IMR-90 (cell line): Measurements from ENCODE around the gene IGSF22. TPM values are rescaled to one million over a fixed set of nuclear protein-coding genes. Genes with fewer than 3 reads are reported as not detected.

ENCODE experiments used
- ATAC-seq: fragments of 200-7000 bp; cut with Tn5 transposase; 2 replicates; pipeline ENCODE4 v1.9.1; 2020; ENCODE audit warnings: low read depth, mild to moderate bottlenecking, moderate library complexity
- BruUV-seq: library from RNA; stranded (reverse); fragments of 400-500 nt; replicated peaks from 2 replicates; lab custom pipeline; 2021; lab: Mats Ljungman, UMichigan
- CTCF ChIA-PET: fragments of 300-600 bp; formaldehyde crosslinking; extraction: SDS; loops from one replicate; lab custom pipeline; 2021; ENCODE audit warnings: antibody characterized with exemption; lab: Yijun Ruan, JAX
- POLR2A ChIA-PET: fragments of 300-600 bp; sonication (Branson Sonifier 250); formaldehyde crosslinking; loops from one replicate; lab custom pipeline; 2022; ENCODE audit warnings: antibody characterized with exemption; ENCODE audit not compliant: unreplicated experiment; lab: Charles Lee
- DNase-seq: peaks from one replicate; pipeline ENCODE4 v3.0.0; 2013
- H2AFZ ChIP-seq: replicated peaks from 2 replicates; pipeline ENCODE3; 2013; ENCODE audit warnings: low read length, mild to moderate bottlenecking; ENCODE audit not compliant: poor library complexity
- H2AK5ac ChIP-seq: 2 replicates; pipeline ENCODE4 v1.6.1; 2013; ENCODE audit warnings: low read depth, low read length, inconsistent platforms
- H2AK9ac ChIP-seq: replicated peaks from 2 replicates; pipeline ENCODE3; 2013; ENCODE audit warnings: mild to moderate bottlenecking, low read depth, low read length, moderate library complexity; ENCODE audit not compliant: poor library complexity
- H2BK120ac ChIP-seq: 2 replicates; pipeline ENCODE4 v1.6.1; 2013; ENCODE audit warnings: low read depth, low read length, inconsistent platforms
- H2BK15ac ChIP-seq: 3 replicates; pipeline ENCODE4 v1.6.1; 2013; ENCODE audit warnings: low read depth, low read length, inconsistent platforms
- H2BK20ac ChIP-seq: 2 replicates; pipeline ENCODE4 v1.6.1; 2013; ENCODE audit warnings: low read depth, mild to moderate bottlenecking, inconsistent platforms, low read length, moderate library complexity
- H2BK5ac ChIP-seq: 2 replicates; pipeline ENCODE4 v1.6.1; 2013; ENCODE audit warnings: mild to moderate bottlenecking, low read depth, low read length, inconsistent platforms; ENCODE audit not compliant: poor library complexity, severe bottlenecking
- H3K14ac ChIP-seq: replicated peaks from 2 replicates; pipeline ENCODE4 v1.6.1; 2013; ENCODE audit warnings: low read depth, low read length, inconsistent platforms
- H3K18ac ChIP-seq: 2 replicates; pipeline ENCODE4 v1.6.1; 2013; ENCODE audit warnings: low read depth, low read length, control low read depth
- H3K23ac ChIP-seq: 2 replicates; pipeline ENCODE4 v1.6.1; 2013; ENCODE audit warnings: low read depth, low read length, inconsistent platforms
- H3K27ac ChIP-seq: 2 replicates; pipeline ENCODE4 v1.5.1; 2013; ENCODE audit warnings: mild to moderate bottlenecking, control low read depth, low read length; ENCODE audit not compliant: insufficient read depth
- H3K27me3 ChIP-seq: 2 replicates; pipeline ENCODE4 v1.6.1; 2013; ENCODE audit warnings: low read length; ENCODE audit not compliant: control insufficient read depth, insufficient read depth
- H3K36me3 ChIP-seq: 2 replicates; pipeline ENCODE4 v1.6.1; 2013; ENCODE audit warnings: low read length, mixed read lengths; ENCODE audit not compliant: control insufficient read depth, insufficient read depth
- H3K4ac ChIP-seq: 2 replicates; pipeline ENCODE4 v1.6.1; 2013; ENCODE audit warnings: low read depth, low read length, inconsistent platforms
- H3K4me1 ChIP-seq: 2 replicates; pipeline ENCODE4 v1.6.1; 2013; ENCODE audit warnings: low read length, mixed read lengths; ENCODE audit not compliant: control insufficient read depth, insufficient read depth
- H3K4me2 ChIP-seq: 2 replicates; pipeline ENCODE4 v1.6.1; 2013; ENCODE audit warnings: low read depth, mild to moderate bottlenecking, control low read depth, low read length, moderate library complexity
- H3K4me3 ChIP-seq: 2 replicates; pipeline ENCODE4 v1.5.1; 2013; ENCODE audit warnings: low read depth, mild to moderate bottlenecking, control low read depth, low read length, moderate library complexity; ENCODE audit not compliant: insufficient read depth
- H3K56ac ChIP-seq: 2 replicates; pipeline ENCODE4 v1.6.1; 2013; ENCODE audit warnings: low read length, inconsistent platforms; ENCODE audit not compliant: insufficient read depth; ENCODE audit errors: extremely low read depth
- H3K79me1 ChIP-seq, 2 experiments: 2 replicates each; pipeline ENCODE4 v1.6.1; 2013; ENCODE audit warnings: low read length in 2 of 2, inconsistent platforms in 1 of 2, low read depth in 1 of 2
- H3K9ac ChIP-seq: 2 replicates; pipeline ENCODE4 v1.6.1; 2013; ENCODE audit warnings: low read depth, low read length, control low read depth
- H3K9me1 ChIP-seq: 2 replicates; pipeline ENCODE4 v1.6.1; 2013; ENCODE audit warnings: low read length, inconsistent platforms; ENCODE audit not compliant: insufficient read depth
- H3K9me3 ChIP-seq: 2 replicates; pipeline ENCODE4 v1.6.1; 2013; ENCODE audit warnings: low read length; ENCODE audit not compliant: control insufficient read depth, insufficient read depth
- H4K20me1 ChIP-seq: 2 replicates; pipeline ENCODE4 v1.6.1; 2013; ENCODE audit warnings: low read length, inconsistent platforms; ENCODE audit not compliant: insufficient read depth
- H4K5ac ChIP-seq: 2 replicates; pipeline ENCODE4 v1.6.1; 2013; ENCODE audit warnings: mild to moderate bottlenecking, low read depth, low read length, control low read depth
- H4K8ac ChIP-seq, 2 experiments: 2 replicates each; pipeline ENCODE4 v1.6.1; 2013; ENCODE audit warnings: low read depth in 2 of 2, low read length in 2 of 2, control low read depth in 1 of 2, inconsistent platforms in 1 of 2
- H4K91ac ChIP-seq: 2 replicates; pipeline ENCODE4 v1.6.1; 2013; ENCODE audit warnings: low read depth, low read length, inconsistent platforms; ENCODE audit not compliant: insufficient read depth
- CEBPB ChIP-seq: IDR thresholded peaks from 2 replicates; pipeline ENCODE4 v1.6.1; 2012; ENCODE audit warnings: low read depth, low read length, improper control_type of control experiment
- CTCF ChIP-seq: conservative IDR thresholded peaks from 2 replicates; pipeline ENCODE4 v1.5.1; 2012; ENCODE audit warnings: mild to moderate bottlenecking, low read depth, low read length, improper control_type of control experiment
- MAZ ChIP-seq: IDR thresholded peaks from 2 replicates; pipeline ENCODE4 v1.6.1; 2012; ENCODE audit warnings: low read depth, mild to moderate bottlenecking, low read length, improper control_type of control experiment, moderate library complexity, borderline replicate concordance
- WGBS, 2 experiments: methylation state at CpG; one replicate each; pipeline versions ENCODE4 v1.1.5 to v1.1.7; 2013; ENCODE audit warnings: missing lambda C conversion rate in 2 of 2; ENCODE audit not compliant: insufficient read length in 1 of 2; ENCODE audit errors: extremely low coverage in 2 of 2; 5-methylcytosine and 5-hydroxymethylcytosine counted together
- dilution Hi-C: fragments of 300-500 bp; cut with HindIII; formaldehyde crosslinking; loops from one replicate; pipeline ENCODE4 v1.14.3; 2018; ENCODE audit warnings: low sequenced_read_pairs; ENCODE audit not compliant: unreplicated experiment
- in situ Hi-C: fragments of 300-500 bp; cut with MboI; formaldehyde crosslinking; loops from 3 replicates; pipeline ENCODE4 v1.14.3; 2019; ENCODE audit warnings: low sequenced_read_pairs, inconsistent platforms, mixed read lengths
- intact Hi-C: fragments of 100-400 bp; cut with micrococcal nuclease; formaldehyde crosslinking; loops from 2 replicates; pipeline ENCODE4 v1.10.0; 2022
- polyA plus RNA-seq, 3 experiments: library from polyadenylated mRNA; depleted of rRNA; stranded (reverse); fragments of >200 nt; gene quantifications; 2 replicates each; pipeline ENCODE4 v1.2.3, GENCODE V29; 2012; ENCODE audit warnings: low replicate concordance in 1 of 3
- total RNA-seq: library from RNA; depleted of rRNA; stranded (reverse); fragments of >200 nt; gene quantifications from 2 replicates; pipeline ENCODE4 v1.2.3, GENCODE V29; 2012

IGSF22 gene
- total and polyA plus RNA-seq, 2 of the 4 experiments (the other 2 are of a cell fraction): not detected

DNA sequence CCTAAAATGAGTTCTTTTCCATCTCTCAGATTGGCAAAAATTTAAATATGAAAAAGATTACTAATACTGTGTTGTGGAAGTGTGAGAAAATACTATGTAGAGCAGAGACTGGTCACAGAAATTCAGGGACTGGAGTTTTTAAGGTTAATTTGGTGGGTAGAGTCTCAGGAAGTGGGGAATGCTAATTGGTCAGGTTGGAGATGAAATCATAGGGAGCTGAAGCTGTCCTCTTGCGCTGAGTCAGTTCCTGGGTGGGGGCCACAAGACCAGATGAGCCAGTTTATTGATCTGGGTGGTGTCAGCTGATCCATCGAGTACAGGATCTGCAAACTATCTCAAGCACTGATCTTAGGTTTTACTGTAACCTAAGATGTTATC, 56.8 kb downstream of the IGSF22 start:
- H3K79me1 ChIP-seq: no peaks in the 10 kb centered on the region
- ChIA-PET CTCF (no interaction called here), POLR2A (no interaction called here)
- H3K14ac ChIP-seq: no peak overlapping the region
- no peak overlapping the region for H3K18ac ChIP-seq
- no peak overlapping the region for H3K4ac ChIP-seq
- no peak overlapping the region for H2AFZ ChIP-seq
- no peak overlapping the region for H3K56ac ChIP-seq
- no peaks in the 10 kb centered on the region for H3K36me3 ChIP-seq
- no peaks in the 10 kb centered on the region for H3K4me1 ChIP-seq
- no peak overlapping the region for H2AK5ac ChIP-seq
- TF ChIP-seq CTCF: no peak
- TF ChIP-seq MAZ: no peak
- TF ChIP-seq CEBPB: no peak
- no peak overlapping the region for H3K4me2 ChIP-seq
- no peak overlapping the region for H3K23ac ChIP-seq
- peaks cover 2% of the 10 kb centered on the region; the same call in 1 of the 2 replicates for H3K27me3 ChIP-seq
- no peak overlapping the region for H2BK5ac ChIP-seq
- 43% methylated on average over 1 of the region's 2 CpGs; no CpG with 5 or more reads in 1 of the 2 experiments for WGBS, 2 experiments
- no peaks in the 10 kb centered on the region for H3K9me3 ChIP-seq
- no peak overlapping the region for H2BK15ac ChIP-seq
- in situ Hi-C loops: no loop called here
- no peak overlapping the region for H3K9ac ChIP-seq
- no peak overlapping the region for H4K91ac ChIP-seq
- no peak overlapping the region for H2BK120ac ChIP-seq
- no peak overlapping the region for H4K8ac ChIP-seq
- H4K5ac ChIP-seq: no peak overlapping the region
- dilution Hi-C loops: no loop called here
- BruUV-seq: no TSS peak
- no peak for ATAC-seq
- H3K27ac ChIP-seq: no peak overlapping the region
- H3K9me1 ChIP-seq: no peaks in the 10 kb centered on the region
- H2AK9ac ChIP-seq: no peak overlapping the region
- no peak overlapping the region for H2BK20ac ChIP-seq
- DNase-seq: no peak
- H4K20me1 ChIP-seq: no peaks in the 10 kb centered on the region
- H3K4me3 ChIP-seq: no peak overlapping the region
- intact Hi-C loops: no loop called here
